Fibroblast of villous mesenchyme (primary cell): Measurements from ENCODE around the gene LONP1. TPM values are rescaled to one million over a fixed set of nuclear protein-coding genes. Genes with fewer than 3 reads are reported as not detected.

Experiments used
- DNase-seq: peaks from one replicate; pipeline ENCODE4 v3.0.0-alpha.2; 2010; ENCODE audit warnings: low read depth
- H3K4me3 ChIP-seq: 2 replicates; pipeline ENCODE4 v1.5.1; 2011; ENCODE audit warnings: low read depth, mild to moderate bottlenecking, low read length
- CTCF ChIP-seq: IDR thresholded peaks from 2 replicates; pipeline ENCODE4 v1.5.1; 2012; ENCODE audit warnings: low read depth, mild to moderate bottlenecking, low read length; ENCODE audit not compliant: insufficient read depth
- total RNA-seq: library from RNA; depleted of rRNA; stranded (reverse); fragments of >200 nt; gene quantifications from 2 replicates; pipeline ENCODE4 v1.2.3, GENCODE V29; 2012

The LONP1 gene
- total RNA-seq, 1 donor, result 65.2 TPM

DNA sequence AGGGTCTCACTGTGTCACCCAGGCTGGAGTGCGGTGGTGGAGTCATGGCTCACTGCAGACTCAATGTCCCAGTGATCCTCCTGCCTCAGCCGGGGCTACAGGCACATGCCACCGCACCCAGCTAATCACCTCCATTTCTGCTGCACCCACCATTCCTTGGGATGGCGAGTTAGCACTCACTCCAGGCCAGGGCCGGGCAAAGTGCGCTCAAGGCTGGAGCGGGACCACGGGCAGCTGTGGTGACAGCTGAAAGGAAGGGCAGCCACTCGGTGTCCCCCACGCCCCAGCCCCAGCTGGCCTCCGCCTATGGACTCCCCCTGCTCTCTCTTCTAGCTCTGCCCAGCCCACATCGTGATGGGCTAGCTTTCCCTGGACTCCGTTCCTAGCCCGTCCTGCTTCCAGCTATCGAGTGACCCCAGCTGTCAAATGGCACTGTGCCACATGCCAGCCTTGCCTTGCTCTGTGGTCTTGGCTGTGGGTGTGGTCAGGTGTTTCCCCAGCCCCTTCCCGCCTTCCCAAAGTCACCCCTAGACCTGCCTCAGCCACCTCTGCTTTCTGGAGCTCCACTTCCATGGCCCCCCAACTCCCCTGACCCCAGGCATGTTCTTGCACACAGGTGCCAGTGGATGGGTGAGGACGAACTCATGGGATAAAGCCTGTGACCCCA, 43.7 kb downstream of the LONP1 start:
- no peak overlapping the region for H3K4me3 ChIP-seq
- no peak for TF ChIP-seq CTCF
- DNase-seq, result no peak

DNA sequence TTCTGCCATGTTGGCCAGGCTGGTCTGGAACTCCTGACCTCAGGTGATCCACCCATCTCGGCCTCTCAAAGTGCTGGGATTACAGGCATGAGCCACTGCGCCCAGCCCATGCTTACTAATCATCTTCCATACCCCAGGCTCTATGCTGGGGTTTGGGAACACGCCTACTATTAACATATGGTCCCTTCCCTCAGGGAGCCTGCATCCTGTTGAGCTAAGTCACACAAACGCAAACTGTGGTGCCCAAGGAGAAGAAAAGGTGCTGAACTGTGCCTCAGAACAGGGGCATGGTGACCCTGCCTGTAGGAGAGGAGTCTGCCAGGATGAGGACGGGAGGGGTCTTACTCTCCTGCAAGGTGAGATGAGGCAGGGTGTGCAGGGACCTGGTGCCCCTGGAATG, 45.2 kb downstream of the LONP1 start:
- no peak for TF ChIP-seq CTCF
- H3K4me3 ChIP-seq, result no peak overlapping the region
- DNase-seq, result no peak

- TF ChIP-seq CTCF, result no peak
- no peak for DNase-seq
Observed at GRCh38 chr19:5673752-5674151, 46.2 kb downstream of the LONP1 start.

GRCh38 chr19:5672708-5673459, 47.1 kb downstream of the LONP1 start:
- TF ChIP-seq CTCF, result no peak
- H3K4me3 ChIP-seq, result no peak overlapping the region
- no peak for DNase-seq

More at GRCh38 chr19:5673752-5674151, 46.2 kb downstream of the LONP1 start:
- no peak overlapping the region for H3K4me3 ChIP-seq

DNA sequence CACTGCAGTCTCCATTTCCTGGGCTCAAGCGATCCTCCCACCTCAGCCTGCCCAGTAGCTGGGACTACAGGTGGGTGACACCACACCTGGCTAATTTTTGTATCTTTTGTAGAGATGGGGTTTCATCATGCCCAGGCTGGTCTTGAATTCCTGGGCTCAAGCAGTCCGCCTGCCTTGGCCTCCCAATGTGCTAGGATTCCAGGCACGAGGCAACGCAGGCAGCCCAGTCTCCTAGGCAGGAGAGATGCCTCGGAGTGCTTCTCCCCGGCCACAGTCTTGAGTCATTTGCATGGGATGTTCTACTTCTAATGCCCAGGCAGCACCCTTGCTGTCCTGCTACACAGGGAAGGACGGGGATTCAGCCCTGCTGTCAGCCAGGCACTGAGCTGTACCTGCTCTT, 48.3 kb downstream of the LONP1 start:
- no peak overlapping the region for H3K4me3 ChIP-seq
- TF ChIP-seq CTCF, result no peak
- DNase-seq, result no peak

- no peak overlapping the region for H3K4me3 ChIP-seq
- no peak for TF ChIP-seq CTCF
- no peak for DNase-seq
Observed at GRCh38 chr19:5669212-5669611, 50.7 kb downstream of the LONP1 start.
